ENCODE results near the gene DIRAS1.

DNA sequence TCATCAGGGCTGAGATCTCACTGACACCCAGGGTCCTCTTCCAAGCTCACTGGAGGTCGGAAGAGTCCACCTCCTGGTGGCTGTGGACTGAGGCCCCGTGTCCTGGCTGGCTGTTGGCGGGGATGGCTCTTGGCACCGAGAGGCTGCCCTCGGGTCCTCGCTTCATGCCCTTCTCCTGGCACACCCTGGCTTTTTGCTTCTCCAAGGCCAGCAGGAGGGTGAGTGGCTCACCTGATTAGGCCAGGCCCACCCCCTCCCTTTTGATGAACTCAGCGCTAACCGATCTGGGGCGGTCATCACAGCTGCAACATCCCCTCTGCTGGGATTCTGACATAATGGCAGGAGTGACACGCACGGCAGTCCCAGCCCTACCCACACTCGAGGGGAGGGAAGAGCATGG is 14.2 kb upstream of the DIRAS1 start:
- TF ChIP-seq E2F6 (IDR thresholded peaks at IDR 0.05) (no peak), POLR2A (IDR thresholded peaks at IDR 0.05; ENCODE audit: control extremely low read depth in 1 of 2, low read depth in 2 of 2, low read length in 2 of 2) (no peak)

Data from H1 (cell line).